HL-60/S4 treated with retinoic acid at 250 ng/mL for 4 days and 3 days (cell line): Measurements from ENCODE around the gene ZIC2.
"Not testable (repeated sequence)": the region's sequence is repeated elsewhere in the genome, so short reads cannot be mapped to it uniquely, and the experiment has no call there.

Experiments
- in situ Hi-C: fragments of 300-500 bp; cut with MboI; formaldehyde crosslinking; loops from 2 replicates; pipeline ENCODE4 v1.7.0; 2022; ENCODE audit warnings: low sequenced_read_pairs

Gene ZIC2

DNA sequence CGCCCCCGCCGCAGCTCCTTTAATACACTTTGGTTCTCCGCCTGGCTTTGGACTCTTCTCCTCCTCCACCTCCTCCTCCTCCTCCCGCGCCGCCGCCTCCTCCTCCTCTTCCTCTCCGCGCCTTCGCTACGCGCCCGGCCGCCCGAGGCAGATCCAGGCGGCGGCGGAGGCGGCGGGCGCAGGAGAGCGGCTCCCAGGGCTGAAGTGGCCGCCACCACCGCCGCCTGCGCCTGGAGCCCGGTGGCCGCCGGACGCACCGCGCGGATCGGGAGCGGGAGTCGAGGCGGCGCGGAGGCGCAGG lies at the start of gene ZIC2:
TSS of gene ZIC2 (plus strand) at position 50 of the 301 bp plus-strand sequence. CDS start 281 bp downstream, outside the sequence.
- in situ Hi-C loops: no loop called here

DNA sequence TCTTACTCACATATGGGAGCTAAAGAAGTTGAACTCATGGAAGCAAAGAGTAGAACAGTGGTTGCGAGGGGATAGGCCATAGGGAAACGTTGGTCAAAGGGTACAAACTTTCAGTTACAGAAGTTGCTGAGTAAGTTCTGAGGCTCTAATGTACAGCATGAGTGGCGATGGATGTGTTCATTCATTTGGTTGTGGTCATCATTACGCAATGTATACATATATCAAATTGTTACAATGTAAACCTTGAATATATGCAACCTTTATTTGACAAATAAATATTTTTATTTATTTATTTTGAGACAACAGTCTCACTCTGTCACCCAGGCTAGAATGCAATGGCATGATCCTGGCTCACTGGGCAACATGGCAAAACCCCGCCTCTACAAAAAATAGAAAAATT lies 48.7 kb upstream of the ZIC2 start:
- in situ Hi-C loops: no loop called here

DNA sequence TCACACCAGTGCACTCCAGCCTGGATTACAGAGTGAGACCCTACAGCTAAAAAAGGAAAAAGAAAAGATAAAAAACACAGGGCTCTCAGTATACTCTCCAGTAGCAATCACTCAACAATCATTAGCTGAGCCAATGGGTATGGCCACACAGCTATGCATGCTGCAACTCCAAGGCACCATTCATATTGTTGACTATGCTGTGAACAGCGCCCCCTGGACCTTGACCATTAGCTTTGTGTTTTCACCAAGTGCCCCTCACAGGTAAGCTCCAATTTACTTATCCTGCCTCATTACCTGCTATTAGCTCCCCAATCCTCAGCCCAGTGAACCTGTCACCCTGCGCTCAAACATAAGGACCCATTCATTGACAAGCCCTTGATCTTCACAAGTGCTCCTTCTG lies 45.8 kb upstream of the ZIC2 start:
- in situ Hi-C loops: no loop called here

DNA sequence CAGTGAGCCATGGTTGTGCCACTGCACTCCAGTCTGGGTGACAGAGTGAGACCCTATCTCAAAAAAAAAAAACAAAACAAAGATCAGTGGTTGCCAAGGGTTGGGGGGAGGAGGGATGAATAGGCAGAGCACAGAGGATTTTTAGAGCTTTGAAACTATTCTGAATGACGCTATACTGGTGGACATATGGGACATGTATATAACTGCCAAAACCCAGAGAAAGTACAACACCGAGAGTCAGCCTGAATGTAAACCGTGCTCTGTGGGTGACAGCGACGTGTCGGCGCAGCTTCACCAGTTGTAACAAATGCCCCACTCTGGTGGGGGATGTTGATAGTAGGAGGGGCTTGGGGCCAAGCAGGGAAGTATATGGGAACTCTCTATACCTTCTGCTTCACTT lies 42.9 kb upstream of the ZIC2 start:
- in situ Hi-C loops: no loop called here

DNA sequence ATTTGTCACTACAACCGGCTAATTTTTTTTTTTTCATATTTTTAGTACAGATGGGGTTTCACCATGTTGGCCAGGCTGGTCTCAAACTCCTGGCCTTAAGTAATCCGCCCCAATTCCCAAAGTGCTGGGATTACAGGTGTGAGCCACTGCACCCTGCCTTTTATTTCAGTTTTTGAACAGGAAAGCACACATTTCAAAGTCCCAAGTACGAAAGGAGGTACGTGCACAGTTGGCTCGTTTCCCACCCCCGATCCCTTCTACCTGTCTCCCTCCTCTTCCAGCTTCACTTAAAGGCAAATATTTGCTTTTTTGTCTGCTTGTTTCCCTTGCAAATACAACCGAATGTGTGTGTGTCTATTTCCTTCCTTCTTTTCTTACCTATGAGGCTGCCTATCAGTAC lies 40.5 kb upstream of the ZIC2 start:
- in situ Hi-C loops: no loop called here

DNA sequence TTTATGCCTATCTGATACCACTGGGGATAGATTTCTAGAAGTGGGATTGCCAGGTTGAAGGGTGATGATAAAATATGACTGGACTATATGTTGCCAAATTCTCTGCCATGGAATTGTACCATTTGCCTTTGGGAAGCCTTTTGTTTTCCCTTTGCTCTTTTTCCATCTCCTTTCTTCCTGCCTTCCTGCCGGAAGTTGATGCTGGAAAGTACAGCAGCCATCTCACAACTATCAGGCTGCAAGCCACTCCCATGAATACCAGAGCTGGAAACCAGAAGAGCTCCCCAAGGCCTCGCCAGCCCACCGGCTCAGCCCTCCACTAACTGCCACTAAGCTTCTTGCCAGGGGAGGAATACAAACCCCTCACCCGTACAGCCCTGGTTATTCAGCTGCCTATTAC lies 39.7 kb upstream of the ZIC2 start:
- in situ Hi-C loops: no loop called here

DNA sequence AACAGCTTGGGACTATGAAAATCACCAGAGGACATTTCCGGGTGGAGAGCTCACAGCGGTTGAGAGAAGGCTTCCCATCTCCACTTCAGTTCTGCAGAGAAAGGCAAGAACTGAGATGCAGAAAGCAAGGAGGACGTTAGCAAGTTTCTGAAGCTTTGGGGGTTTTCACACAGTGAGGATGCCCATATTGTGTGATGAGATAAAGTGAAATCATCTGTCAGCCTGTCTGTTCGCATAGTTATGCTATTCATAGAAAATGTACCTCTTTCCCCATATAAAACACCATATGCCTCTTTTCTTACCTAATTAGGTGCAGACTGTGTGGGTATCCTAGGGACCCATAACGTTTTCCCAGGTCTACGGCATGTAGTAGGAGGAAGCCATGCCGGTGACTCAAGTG lies 37.5 kb upstream of the ZIC2 start:
- in situ Hi-C loops: no loop called here

DNA sequence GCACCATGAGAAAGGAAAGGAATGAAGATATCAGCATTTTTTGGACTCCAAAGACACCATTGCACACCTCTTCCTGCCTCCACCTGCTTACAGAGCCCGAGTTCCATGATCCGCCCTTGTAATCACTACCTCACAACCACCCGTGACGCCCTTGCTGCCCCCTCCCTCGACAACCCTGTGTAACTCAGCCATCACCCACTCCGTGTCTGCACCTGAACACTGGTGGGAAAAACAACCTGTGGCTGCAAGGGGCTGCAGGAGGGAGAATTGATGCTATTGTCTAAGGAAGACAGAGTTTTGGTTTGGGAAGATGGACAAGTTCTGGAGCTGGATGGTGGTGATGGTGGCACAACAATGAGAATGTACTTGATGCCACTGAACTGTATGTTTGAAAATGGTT lies 37.0 kb upstream of the ZIC2 start:
- in situ Hi-C loops: no loop called here

DNA sequence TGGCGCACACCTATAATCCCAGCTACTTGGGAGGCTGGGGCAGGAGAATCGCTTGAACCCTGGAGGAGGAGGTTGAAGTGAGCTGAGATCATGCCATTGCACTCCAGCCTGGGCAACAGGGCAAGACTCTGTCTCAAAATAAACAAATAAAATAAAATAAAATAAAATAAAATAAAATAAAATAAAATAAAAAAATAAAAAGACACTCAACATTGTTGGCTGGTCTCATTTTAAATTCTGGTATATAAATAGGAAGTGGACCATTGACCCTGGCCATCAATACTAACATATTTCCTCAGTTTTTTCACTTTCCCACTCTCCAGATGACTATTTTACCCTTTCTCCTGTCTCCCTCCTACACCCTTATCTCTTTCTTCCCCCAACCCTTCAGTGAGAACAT lies 36.1 kb upstream of the ZIC2 start:
- in situ Hi-C loops: not testable (repeated sequence)

DNA sequence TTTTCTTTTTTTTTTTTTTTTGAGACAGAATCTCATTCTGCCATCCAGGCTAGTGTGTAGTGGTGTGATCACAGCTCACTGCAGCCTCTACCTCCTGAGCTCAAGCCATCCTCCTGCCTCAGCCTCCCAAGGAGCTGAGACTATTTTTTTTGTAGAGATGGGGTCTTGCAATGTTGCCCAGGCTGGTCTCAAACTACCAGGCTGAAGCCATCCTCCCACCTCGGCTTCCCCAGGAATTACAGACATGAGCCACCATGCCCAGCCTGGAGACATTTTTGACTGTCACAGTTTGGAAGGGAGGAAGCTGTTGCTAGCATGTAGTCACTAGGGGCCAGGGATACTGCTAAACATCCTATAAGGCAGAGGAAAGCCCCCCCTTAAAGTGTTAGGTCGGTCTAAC lies 33.9 kb upstream of the ZIC2 start:
- in situ Hi-C loops: no loop called here

DNA sequence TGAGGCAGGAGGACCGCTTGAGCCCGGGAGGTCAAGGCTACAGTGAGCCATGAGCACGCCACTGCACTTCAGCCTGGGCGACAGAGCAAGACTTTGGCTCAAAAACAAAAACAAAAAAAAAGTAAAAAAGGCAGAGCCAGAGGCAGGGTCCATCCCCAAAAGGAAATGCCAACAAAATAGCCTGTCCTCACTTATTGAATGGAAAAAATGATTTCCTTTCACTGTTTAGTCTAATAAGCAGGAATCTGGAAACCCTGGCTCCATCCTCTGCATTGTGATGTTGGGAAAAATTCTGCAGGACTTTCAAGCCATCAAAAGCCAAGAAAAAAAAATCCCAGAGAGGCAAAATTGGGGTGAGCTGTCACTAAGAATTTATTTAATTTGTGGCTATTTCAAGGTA lies 33.2 kb upstream of the ZIC2 start:
- in situ Hi-C loops: no loop called here

DNA sequence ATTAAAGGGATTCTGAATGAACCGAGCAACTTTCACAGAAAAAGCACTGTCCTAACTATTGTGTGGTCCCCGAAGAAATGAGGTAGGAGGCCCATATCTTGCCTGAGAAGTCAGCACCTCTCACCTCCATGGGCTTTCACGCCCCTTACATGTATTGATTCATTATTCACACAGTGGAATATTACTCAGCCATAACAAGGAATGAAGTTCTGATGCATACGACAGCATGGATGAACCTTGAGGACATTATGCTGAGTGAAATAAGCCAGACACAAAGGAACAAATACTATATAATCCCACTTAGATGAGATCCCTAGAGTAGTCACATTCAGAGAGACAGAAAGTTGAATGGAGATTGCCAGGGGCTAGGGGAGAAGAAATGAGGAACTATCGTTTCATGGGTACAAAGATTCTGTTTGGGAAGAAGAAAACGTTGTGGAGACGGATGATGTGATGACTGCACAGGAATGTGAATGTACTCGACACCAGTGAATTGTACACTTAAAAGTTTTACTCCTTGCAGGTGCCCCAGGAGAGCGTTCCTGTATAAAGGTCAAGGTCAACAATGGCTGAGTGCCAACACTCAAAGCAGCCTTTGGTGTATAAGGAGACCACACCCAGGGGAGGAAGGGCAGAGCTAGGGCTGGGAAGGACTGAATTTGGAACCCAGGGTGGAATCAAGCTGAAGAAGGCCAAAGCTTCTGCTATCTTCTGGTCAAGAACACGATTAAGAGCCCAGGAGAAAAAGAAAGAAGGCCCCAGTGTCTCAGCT lies 32.5 kb upstream of the ZIC2 start:
- in situ Hi-C loops: no loop called here

DNA sequence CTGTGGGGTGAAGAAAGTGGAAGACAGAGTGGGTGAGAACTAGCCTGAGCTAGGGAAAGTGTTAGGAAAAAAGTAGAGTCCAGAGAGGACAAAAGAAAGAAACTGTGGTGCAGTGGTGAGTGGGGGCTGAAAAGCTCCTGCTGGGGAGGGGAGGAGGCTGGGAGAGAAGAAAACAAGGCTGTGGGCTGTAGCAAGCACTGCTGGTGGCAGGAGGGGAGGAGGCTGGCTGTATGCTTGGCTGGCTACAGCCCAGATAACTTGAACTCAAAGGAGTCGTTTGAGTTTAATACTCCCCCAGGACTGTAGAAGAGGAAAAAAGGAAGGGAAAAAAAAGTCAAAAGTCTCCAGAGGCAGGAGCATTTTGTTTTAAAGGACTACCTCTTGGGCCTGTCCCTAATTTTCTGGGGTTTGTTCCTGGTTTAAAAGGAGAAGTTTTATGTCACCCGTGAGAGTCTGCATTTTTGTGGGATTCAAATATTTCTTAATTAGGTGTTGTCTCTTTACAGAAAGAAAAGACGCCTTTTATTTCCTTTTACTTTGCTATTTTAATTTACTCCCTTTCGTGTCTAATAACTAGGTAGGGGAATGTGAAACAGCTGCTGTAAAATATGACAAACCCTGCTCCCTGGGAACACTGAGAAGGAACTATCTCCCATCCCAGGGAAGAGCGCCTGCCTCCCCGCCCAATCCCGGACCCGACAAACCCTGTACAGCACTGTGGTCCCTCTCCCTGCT lies 31.7 kb upstream of the ZIC2 start:
- in situ Hi-C loops: no loop called here

DNA sequence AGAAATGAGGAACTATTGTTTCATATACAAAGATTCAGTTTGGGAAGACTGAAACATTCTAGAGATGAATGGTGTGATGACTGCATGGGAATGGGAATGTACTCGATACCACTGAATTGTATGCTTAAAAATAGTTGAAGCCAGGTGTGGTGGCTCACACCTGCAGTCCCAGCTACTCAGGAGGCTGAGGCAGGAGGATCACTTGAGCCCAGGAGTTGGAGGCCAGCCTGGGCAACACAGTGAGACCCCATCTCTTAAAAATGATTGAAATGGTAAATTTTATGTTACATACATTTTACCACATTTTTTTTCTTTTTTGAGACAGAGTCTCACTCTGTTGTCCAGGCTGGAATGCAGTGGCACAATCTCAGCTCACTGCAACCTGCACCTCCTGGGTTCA lies 29.9 kb upstream of the ZIC2 start:
- in situ Hi-C loops: not testable (repeated sequence)

DNA sequence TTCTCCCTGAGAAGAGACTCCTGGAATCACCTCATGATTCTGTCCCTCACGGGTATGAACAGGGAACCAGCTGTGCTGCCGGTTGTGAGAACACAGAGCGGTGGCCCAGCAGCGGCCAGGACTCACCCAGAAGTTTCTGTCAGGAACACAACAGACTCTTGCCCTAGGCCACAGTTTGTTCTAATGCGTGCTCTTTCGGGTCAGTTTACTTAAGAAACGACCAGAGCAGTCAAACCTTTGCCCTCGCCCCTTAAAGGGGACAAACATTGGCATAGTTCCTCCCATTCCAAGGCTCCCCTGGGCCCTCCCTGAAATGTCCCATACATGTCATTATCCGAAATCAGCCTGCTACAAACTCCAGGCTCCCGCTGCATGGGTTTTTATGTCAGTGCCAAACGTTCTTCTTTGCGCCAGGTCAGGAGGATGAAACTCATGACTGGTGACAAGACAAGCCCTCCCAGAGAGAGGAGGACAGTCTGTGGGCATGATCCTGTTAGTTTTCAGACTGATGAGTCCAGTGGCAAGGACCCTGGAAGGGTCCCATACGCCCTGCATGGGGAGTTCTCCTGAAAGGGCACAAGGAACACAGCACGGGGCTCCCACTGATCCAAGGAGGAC lies 28.3 kb upstream of the ZIC2 start:
- in situ Hi-C loops: no loop called here

DNA sequence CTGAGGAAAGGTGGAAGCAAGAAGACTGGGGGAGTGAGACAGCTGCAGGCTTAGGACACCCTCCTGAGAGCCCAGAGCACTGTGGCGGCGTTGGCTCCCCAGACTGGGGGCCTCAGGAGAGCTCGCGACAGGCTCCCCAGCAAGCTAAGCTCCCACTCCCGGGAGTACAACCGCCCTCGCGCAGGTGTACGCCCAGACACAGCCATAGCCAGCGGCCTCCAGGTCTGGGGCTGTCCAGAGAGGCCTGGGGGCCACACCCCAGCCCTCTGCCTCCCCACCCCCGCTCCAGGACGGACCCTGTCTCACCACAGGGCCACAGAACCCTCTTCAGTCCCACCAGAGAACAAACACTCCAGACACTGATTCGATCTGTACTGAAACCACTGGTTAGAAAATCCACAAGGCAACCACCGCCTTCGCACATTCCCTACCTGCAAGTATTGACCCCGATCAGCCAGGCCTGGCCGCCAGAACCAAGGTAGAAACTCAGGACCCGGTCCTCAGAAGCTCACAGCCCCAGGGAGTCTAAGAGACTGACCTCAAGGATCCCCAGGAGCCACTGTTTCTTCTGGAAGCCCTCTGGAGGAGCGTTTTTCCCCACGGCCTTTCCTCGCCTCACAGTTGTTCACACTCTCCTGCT lies 26.4 kb upstream of the ZIC2 start:
- in situ Hi-C loops: no loop called here

DNA sequence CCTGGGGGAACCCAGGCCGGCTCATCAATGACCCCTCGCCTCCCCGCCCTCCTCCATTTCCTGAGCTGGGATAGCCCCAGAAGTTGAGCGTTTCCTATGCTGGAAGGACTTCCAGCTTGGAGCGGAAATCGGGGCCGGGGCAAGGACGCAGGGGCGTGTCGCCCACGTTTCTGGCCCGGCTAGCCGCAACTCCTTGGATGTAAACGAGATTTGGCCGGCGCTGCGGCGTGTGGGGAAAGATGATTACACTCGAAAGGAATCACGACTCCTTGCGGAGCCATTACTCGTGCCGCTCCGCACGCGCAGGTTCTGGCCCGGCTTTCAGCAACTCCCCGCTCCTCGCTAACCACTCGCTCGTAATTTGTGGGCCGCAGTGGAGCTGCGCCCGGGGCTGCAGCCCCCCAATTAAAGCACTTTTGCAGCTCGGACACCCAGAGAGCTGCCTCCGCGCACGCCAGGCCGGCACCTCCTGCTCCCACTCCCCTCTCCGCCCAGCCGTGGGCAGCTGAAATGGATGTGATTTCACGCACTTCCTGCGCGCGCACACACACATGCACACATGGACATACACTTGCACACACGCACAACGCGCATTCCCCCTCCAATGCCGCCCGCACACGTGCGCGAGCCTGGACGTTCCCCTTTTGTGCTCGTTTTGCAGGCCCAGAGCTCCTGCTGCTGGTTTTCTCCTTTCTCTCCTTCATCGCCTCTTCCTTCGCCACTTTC lies 25.7 kb upstream of the ZIC2 start:
- in situ Hi-C loops: no loop called here

DNA sequence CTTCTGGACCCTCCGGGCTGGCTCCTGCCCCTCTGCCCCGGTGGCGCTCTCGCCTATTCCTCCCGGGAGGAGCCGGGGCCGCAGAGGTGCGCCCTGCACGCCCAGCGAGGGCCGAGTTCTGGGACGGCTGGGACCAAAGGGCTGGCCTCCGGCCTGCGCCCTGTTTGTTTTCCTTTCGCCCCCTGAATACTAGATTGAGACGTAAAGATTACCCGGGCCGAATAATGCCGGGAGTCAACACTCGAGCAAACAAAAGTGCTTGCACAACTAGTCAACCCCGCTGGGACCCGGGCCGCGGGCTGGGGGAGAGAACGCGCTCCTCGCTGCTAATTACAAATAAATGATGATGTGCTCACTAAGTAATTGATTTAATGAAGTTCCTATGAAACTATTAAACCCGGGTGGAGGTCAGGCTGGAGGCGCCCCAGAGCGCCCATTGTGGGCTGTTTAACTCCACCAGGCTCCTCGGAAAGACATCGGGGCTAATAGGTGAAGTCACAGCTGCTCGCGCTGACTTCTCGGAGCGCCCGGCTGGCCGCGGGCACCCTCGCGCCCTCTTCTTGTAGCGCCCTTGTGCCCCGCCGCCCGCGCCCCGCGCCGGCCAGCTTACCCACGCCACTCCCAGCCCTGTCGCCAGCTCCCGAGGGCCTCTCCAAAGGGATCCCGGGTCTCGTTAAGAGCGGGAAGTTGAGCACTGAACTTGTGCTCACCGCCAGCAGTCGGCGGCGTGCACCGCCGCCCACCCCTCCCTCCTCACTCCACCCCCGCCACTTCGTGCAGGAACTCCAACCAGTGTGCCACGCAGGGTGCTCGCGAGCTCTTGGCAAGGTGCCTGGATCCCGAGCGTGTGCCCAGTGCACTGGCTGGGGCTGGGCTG lies 24.9 kb upstream of the ZIC2 start:
- in situ Hi-C loops: no loop called here

DNA sequence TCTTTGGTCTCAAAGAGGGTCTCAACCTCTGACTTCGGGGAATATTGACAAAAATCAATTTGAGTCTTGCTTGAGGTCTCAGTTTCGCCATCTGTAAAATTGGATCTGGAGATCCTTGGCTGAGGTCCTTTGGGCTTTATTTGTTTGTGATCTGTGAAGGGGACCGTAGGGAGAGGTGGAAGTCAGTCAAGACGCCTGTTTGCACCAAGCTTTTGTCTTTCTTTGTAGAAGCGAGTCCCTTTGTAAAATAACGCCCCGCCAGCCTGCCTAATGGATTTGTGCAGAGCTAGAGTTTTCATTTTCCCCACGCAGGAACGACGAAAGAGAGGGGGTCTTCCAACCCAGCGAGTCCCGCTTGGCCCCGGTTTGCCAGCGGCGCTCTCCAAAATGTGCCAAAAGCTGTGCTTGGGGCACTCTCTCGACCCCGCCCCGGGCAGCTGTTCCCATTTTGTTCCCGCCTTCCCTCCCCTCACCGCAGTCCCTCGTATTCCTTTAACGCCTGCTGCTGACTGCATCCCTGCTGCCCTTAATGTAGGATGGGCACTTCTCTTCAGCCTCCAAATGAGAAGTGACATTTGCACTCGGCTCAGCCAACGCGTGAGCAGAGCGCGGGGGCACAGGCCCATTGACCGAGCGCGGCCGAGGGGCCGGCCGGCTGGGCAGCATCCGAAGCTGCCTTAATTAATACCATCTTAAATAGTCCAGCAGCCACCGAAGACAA lies 23.0 kb upstream of the ZIC2 start:
- in situ Hi-C loops: no loop called here

DNA sequence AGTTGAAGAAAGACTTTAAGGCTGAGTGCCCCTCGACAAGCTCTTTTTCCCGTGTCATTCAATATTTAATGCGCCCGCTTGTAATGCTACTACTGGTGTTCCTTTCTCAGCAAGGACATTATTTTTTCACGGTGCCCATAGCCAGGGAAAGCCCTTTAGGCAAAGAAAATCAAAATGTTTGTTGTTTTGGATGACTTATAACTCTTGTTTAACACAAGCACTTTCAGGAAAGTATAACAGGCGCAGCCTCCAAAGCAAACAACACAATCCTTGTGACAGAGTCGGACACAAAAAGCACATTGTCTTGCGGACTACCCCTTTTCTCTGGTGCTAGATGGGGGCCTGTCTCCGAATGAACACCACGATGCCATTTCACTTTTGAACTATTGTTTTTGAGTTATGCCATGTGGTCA lies 22.5 kb upstream of the ZIC2 start:
- in situ Hi-C loops: no loop called here
